ENCODE measurements around the gene SYTL3. TPM values are rescaled to one million over a fixed set of nuclear protein-coding genes. Genes with fewer than 3 reads are reported as not detected.
A peak's percentile ranks its signal among the peaks of the same experiment; 100 is the strongest.

The SYTL3 gene
- total RNA-seq, 5 donors from 2014 or later (not counting 1 experiment from before 2014, with no cell fraction given) = 14.4 to 45.6 (median 22.9) TPM

- H3K27me3 Mint-ChIP-seq = no peaks in the 10 kb centered on the region
- WGBS (ENCODE audit: insufficient coverage) = 98% methylated on average over 18 of the region's 20 CpGs
- H3K36me3 ChIP-seq (ENCODE audit: control insufficient read depth in 2 of 2, extremely low read depth in 1 of 2, insufficient read depth in 1 of 2, low read length in 1 of 2) = peaks cover 14 to 90% of the 10 kb centered on the region in 2 donors
These were observed 22.5 kb upstream of the SYTL3 start for GRCh38 chr6:158627168-158627939.

DNA sequence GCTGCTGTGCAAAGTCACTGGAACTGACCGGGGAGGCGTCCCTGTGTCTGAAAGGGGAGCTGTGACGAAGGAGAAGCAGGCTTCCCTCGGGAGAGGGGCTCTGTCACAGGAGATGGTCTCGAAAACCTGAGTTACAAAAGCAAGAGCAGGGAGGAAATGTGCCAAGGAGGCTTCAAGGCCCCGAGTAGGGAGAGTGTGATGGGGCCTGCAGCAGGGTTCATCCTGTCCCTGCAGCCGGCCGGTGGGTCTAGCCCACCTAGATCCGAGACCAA lies 22.0 kb upstream of the SYTL3 start:
- ATAC-seq (replicated peaks in 1 of 4) (no peak), DNase-seq (no peak)
- Histone ChIP-seq H3K9me3 (no peaks in the 10 kb centered on the region), H3K27me3 (replicated peaks in 1 of 2; ENCODE audit: control insufficient read depth in 2 of 2, extremely low read depth in 1 of 2, insufficient read depth in 2 of 2, low read length in 1 of 2) (no peaks in the 10 kb centered on the region), H3K4me1 (ENCODE audit: control insufficient read depth in 1 of 2, extremely low read depth in 1 of 2, insufficient read depth in 2 of 2, low read length in 2 of 2) (peaks cover 0 to 9% of the 10 kb centered on the region in 2 experiments), H3K36me3 (ENCODE audit: control insufficient read depth in 2 of 2, extremely low read depth in 1 of 2, insufficient read depth in 1 of 2, low read length in 1 of 2) (peaks cover 12 to 88% of the 10 kb centered on the region in 2 donors), H3K27ac (ENCODE audit: low read length) (no peak overlapping the region), H3K4me3 (ENCODE audit: control insufficient read depth in 1 of 2, extremely low read depth in 1 of 2, low read length in 1 of 2) (no peak overlapping the region)
- Mint-ChIP-seq H3K4me1 (peaks cover 22 to 24% (median 22%) of the 10 kb centered on the region in 3 donors), H3K27ac (peak overlapping the region; percentile 31 to 39), H3K4me3 (no peak overlapping the region), H3K27me3 (no peaks in the 10 kb centered on the region), H3K9me3 (no peaks in the 10 kb centered on the region), H3K36me3 (peaks cover 56% of the 10 kb centered on the region)
- ChIA-PET CTCF (interaction anchor here in 1 of 2 donors (0.9 kb wide), 1 partner anchor 62 kb away, joined by 3 read pairs; no protein-coding TSS in a partner anchor), POLR2A (no interaction called here)
- WGBS (ENCODE audit: insufficient coverage) = 100% methylated on average over 4 of the region's 9 CpGs

More at GRCh38 chr6:158627168-158627939, 22.5 kb upstream of the SYTL3 start:
- Histone ChIP-seq H3K4me1 (ENCODE audit: control insufficient read depth in 1 of 2, extremely low read depth in 1 of 2, insufficient read depth in 2 of 2, low read length in 2 of 2) (peaks cover 0 to 9% of the 10 kb centered on the region in 2 experiments), H3K4me3 (ENCODE audit: control insufficient read depth in 1 of 2, extremely low read depth in 1 of 2, low read length in 1 of 2) (no peak overlapping the region), H3K27ac (ENCODE audit: low read length) (no peak overlapping the region), H3K27me3 (replicated peaks in 1 of 2; ENCODE audit: control insufficient read depth in 2 of 2, extremely low read depth in 1 of 2, insufficient read depth in 2 of 2, low read length in 1 of 2) (no peaks in the 10 kb centered on the region), H3K9me3 (no peaks in the 10 kb centered on the region)
- peaks cover 19 to 24% (median 22%) of the 10 kb centered on the region in 3 donors for H3K4me1 Mint-ChIP-seq
- peaks cover 60% of the 10 kb centered on the region for H3K36me3 Mint-ChIP-seq
- ATAC-seq (replicated peaks in 1 of 4) (no peak), DNase-seq (no peak)
- H3K4me3 Mint-ChIP-seq = no peak overlapping the region
- H3K9me3 Mint-ChIP-seq = no peaks in the 10 kb centered on the region
- H3K27ac Mint-ChIP-seq = peak overlapping the region; percentile 37 to 48
- CTCF ChIA-PET = interaction anchor here (0.6 to 0.9 kb wide), 2 partner anchors 10 to 63 kb away, joined by 3 read pairs; no protein-coding TSS in a partner anchor
- POLR2A ChIA-PET = no interaction called here

GRCh38 chr6:158628542-158628941 lies 21.3 kb upstream of the SYTL3 start:
- H3K9me3 ChIP-seq = no peaks in the 10 kb centered on the region
- no peaks in the 10 kb centered on the region for H3K27me3 ChIP-seq (replicated peaks in 1 of 2; ENCODE audit: control insufficient read depth in 2 of 2, extremely low read depth in 1 of 2, insufficient read depth in 2 of 2, low read length in 1 of 2)
- Mint-ChIP-seq H3K27ac (no peak overlapping the region), H3K4me1 (peaks cover 22 to 27% (median 24%) of the 10 kb centered on the region in 3 donors), H3K36me3 (peaks cover 58% of the 10 kb centered on the region), H3K4me3 (no peak overlapping the region), H3K9me3 (no peaks in the 10 kb centered on the region), H3K27me3 (no peaks in the 10 kb centered on the region)
- ChIA-PET POLR2A (interaction anchor here in 1 of 2 donors (0.6 kb wide), 1 partner anchor 417 kb away, joined by 4 read pairs; the partner anchor contains the start of gene TAGAP), CTCF (interaction anchor here (0.6 to 1.3 kb wide), 4 partner anchors 25 to 63 kb away, joined by 3 read pairs; no protein-coding TSS in a partner anchor)
- DNase-seq (no peak), ATAC-seq (replicated peaks in 1 of 4) (no peak)
- H3K4me3 ChIP-seq (ENCODE audit: control insufficient read depth in 1 of 2, extremely low read depth in 1 of 2, low read length in 1 of 2) = no peak overlapping the region
- H3K27ac ChIP-seq (ENCODE audit: low read length) = no peak overlapping the region
- peaks cover 12 to 85% of the 10 kb centered on the region in 2 donors for H3K36me3 ChIP-seq (ENCODE audit: control insufficient read depth in 2 of 2, extremely low read depth in 1 of 2, insufficient read depth in 1 of 2, low read length in 1 of 2)
- H3K4me1 ChIP-seq (ENCODE audit: control insufficient read depth in 1 of 2, extremely low read depth in 1 of 2, insufficient read depth in 2 of 2, low read length in 2 of 2) = peaks cover 0 to 9% of the 10 kb centered on the region in 2 experiments
- WGBS (ENCODE audit: insufficient coverage) = 93% methylated on average over 13 of the region's 17 CpGs

DNA sequence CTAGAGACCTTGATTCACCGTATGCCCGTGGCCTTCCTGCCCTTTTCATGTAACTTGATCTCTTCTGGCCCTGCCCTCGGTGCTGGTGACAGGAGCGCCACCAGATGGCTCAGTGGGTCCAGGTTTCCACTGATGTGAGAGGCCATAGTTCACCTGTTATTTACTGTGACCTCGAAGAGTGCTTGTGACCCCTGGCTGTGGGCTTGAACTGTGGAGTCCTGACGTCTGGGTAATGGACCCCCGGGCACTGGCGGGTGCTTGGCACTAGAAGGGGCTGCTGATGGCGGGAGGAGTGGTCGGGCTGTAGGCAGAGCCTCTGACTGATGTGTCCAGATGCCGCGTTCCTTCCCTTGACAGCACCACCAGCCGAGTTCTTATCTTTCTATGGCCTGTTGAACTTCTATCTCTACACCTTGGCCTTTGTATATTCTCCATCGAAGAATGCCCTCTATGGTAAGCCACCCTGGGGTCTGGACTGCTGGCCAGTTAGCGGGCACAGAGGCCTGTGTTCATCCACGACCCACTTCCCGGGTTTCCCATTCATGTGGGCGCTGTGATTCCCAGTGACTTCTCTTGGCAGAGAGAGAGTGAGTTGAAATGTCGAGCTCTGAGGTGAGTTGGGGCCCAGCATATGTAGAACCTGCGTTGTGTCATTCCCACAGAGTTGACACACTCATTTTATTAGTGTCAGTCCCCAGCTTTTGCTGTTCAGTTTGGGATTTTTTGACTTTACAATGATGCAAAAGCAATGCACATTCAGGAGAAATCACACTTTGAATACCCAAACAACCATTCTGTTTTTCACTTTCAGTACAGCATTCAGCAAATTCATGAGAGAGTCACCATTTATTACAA lies 20.3 kb upstream of the SYTL3 start:
- no peaks in the 10 kb centered on the region for H3K9me3 Mint-ChIP-seq
- ChIA-PET CTCF (interaction anchor here in 1 of 2 donors (0.6 to 1.4 kb wide), 3 partner anchors 58 to 62 kb away, joined by 3 to 12 read pairs (median 3); no protein-coding TSS in a partner anchor), POLR2A (interaction anchor here (0.6 to 0.7 kb wide), 2 partner anchors 8 to 151 kb away, joined by 3 to 5 read pairs; no protein-coding TSS in a partner anchor)
- DNase-seq (peak in 27 of 35 experiments; percentile 16 to 62 (median 41)), ATAC-seq (replicated peaks in 1 of 4) (peak; percentile 34 to 56 (median 48))
- WGBS (ENCODE audit: insufficient coverage) = 82% methylated on average over 19 of the region's 20 CpGs
- H3K4me3 Mint-ChIP-seq = no peak overlapping the region
- no peak overlapping the region for H3K4me3 ChIP-seq (ENCODE audit: control insufficient read depth in 1 of 2, extremely low read depth in 1 of 2, low read length in 1 of 2)
- H3K36me3 ChIP-seq (ENCODE audit: control insufficient read depth in 2 of 2, extremely low read depth in 1 of 2, insufficient read depth in 1 of 2, low read length in 1 of 2) = peaks cover 12 to 77% of the 10 kb centered on the region in 2 donors
- H3K4me1 Mint-ChIP-seq = peaks cover 27 to 33% (median 30%) of the 10 kb centered on the region in 3 donors
- H3K27me3 Mint-ChIP-seq = no peaks in the 10 kb centered on the region
- H3K27ac ChIP-seq (ENCODE audit: low read length) = peak overlapping the region; percentile 1
- peaks cover 51% of the 10 kb centered on the region for H3K36me3 Mint-ChIP-seq
- H3K9me3 ChIP-seq = no peaks in the 10 kb centered on the region
- H3K4me1 ChIP-seq (ENCODE audit: control insufficient read depth in 1 of 2, extremely low read depth in 1 of 2, insufficient read depth in 2 of 2, low read length in 2 of 2) = peaks cover 3 to 9% of the 10 kb centered on the region in 2 experiments
- H3K27me3 ChIP-seq (replicated peaks in 1 of 2; ENCODE audit: control insufficient read depth in 2 of 2, extremely low read depth in 1 of 2, insufficient read depth in 2 of 2, low read length in 1 of 2) = no peaks in the 10 kb centered on the region
- H3K27ac Mint-ChIP-seq = peak overlapping the region; percentile 68 to 69

DNA sequence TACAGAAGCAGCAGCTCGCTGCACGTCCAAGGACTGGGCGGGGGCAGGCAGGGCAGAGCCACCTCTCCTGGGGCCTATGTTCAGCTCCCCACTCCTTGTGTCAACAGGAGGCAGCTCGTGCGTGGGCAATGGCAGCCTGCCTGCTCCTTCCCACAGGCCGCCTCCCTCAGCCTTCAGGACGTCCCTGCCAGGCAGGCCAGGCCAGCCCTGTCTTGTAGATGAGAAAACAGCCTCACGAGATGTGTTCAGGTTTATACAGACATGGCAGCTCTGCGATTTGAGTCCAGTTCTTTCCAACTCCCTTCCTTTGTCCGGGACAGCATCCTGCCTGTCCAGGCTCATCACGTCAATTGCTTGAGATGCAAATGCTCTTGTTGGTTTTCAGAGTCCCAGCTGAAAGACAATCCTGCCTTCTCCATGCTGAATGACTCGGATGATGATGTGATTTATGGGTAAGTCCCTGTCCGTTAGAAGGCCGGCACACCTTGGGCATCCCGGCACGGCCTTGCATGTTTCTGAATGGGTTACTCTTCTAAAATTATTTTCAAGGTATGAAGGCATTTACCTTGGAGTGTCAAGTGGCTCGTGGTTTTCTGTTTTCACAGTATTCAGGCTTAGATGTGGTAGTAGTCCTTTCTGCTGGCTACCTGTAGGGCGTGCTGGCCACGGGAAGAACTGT lies 18.8 kb upstream of the SYTL3 start:
- Mint-ChIP-seq H3K9me3 (no peaks in the 10 kb centered on the region), H3K36me3 (peaks cover 54% of the 10 kb centered on the region), H3K4me3 (no peak overlapping the region), H3K4me1 (peaks cover 42 to 46% (median 44%) of the 10 kb centered on the region in 3 donors), H3K27me3 (no peaks in the 10 kb centered on the region), H3K27ac (peak overlapping the region; percentile 66 to 84)
- CTCF ChIA-PET = interaction anchor here in 1 of 2 donors (1.0 to 1.4 kb wide), 2 partner anchors 60 to 100 kb away, joined by 4 to 12 read pairs; no protein-coding TSS in a partner anchor
- Histone ChIP-seq H3K4me3 (ENCODE audit: control insufficient read depth in 1 of 2, extremely low read depth in 1 of 2, low read length in 1 of 2) (no peak overlapping the region), H3K27me3 (replicated peaks in 1 of 2; ENCODE audit: control insufficient read depth in 2 of 2, extremely low read depth in 1 of 2, insufficient read depth in 2 of 2, low read length in 1 of 2) (no peaks in the 10 kb centered on the region), H3K9me3 (no peaks in the 10 kb centered on the region), H3K4me1 (ENCODE audit: control insufficient read depth in 1 of 2, extremely low read depth in 1 of 2, insufficient read depth in 2 of 2, low read length in 2 of 2) (peaks cover 13 to 21% of the 10 kb centered on the region in 2 experiments), H3K27ac (ENCODE audit: low read length) (no peak overlapping the region), H3K36me3 (ENCODE audit: control insufficient read depth in 2 of 2, extremely low read depth in 1 of 2, insufficient read depth in 1 of 2, low read length in 1 of 2) (peaks cover 12 to 71% of the 10 kb centered on the region in 2 donors)
- peak in 1 of 4 experiments; percentile 17 for ATAC-seq (replicated peaks in 1 of 4)
- 84% methylated on average over 15 of the region's 19 CpGs for WGBS (ENCODE audit: insufficient coverage)
- POLR2A ChIA-PET = interaction anchor here in 1 of 2 donors (0.5 to 0.6 kb wide), 3 partner anchors 13 to 1096 kb away, joined by 3 to 6 read pairs (median 3); partner anchors contain the start of gene WTAP
- no peak for DNase-seq

Data from T-cell (primary cell).